Neutrophil (primary cell): Measurements from ENCODE around the gene VPS8.

Experiments used
- H3K27ac ChIP-seq: fragments of 200-600 bp; sonication (generic); 2 replicates; pipeline ENCODE4 v1.5.1; 2016; ENCODE audit warnings: mild to moderate bottlenecking, moderate library complexity
- H3K27me3 ChIP-seq: fragments of 200-600 bp; sonication (generic); 2 replicates; pipeline ENCODE4 v1.6.0; 2016; ENCODE audit warnings: mild to moderate bottlenecking
- H3K36me3 ChIP-seq: fragments of 200-600 bp; sonication (generic); 2 replicates; pipeline ENCODE4 v1.5.1; 2017
- H3K4me1 ChIP-seq, 2 experiments: fragments of 200-600 bp in 1 of 2; sonication (generic) in 1 of 2; 1 replicate in 1 of 2; 2 replicates in 1 of 2; pipeline versions ENCODE4 v1.5.1 to v1.6.1; 2013 to 2016; ENCODE audit warnings: low read depth in 1 of 2, low read length in 1 of 2, mild to moderate bottlenecking in 1 of 2, moderate library complexity in 1 of 2; ENCODE audit not compliant: control insufficient read depth in 1 of 2, insufficient read depth in 1 of 2
- H3K4me3 ChIP-seq, 2 experiments: fragments of 200-600 bp in 1 of 2; sonication (generic) in 1 of 2; 1 replicate in 1 of 2; 2 replicates in 1 of 2; pipeline ENCODE4 v1.5.1; 2013 to 2016; ENCODE audit warnings: low read depth in 1 of 2, low read length in 1 of 2, mild to moderate bottlenecking in 1 of 2, moderate library complexity in 1 of 2
- H3K9me3 ChIP-seq: fragments of 200-600 bp; sonication (generic); 2 replicates; pipeline ENCODE4 v1.5.1; 2016
- CTCF ChIP-seq: fragments of 200-600 bp; sonication (generic); IDR thresholded peaks from 2 replicates; pipeline ENCODE4 v1.5.1; 2016; ENCODE audit warnings: antibody characterized with exemption

Gene VPS8

GRCh38 chr3:184932777-184933176 lies 120.8 kb downstream of the VPS8 start:
- no peaks in the 10 kb centered on the region for H3K9me3 ChIP-seq
- no peak for TF ChIP-seq CTCF
- no peaks in the 10 kb centered on the region for H3K27me3 ChIP-seq
- peaks cover 98% of the 10 kb centered on the region for H3K36me3 ChIP-seq
- H3K4me1 ChIP-seq, result no peaks in the 10 kb centered on the region
- H3K4me3 ChIP-seq, result no peak overlapping the region
- no peak overlapping the region for H3K27ac ChIP-seq

- Histone ChIP-seq H3K4me1 (no peaks in the 10 kb centered on the region), H3K27me3 (no peaks in the 10 kb centered on the region), H3K27ac (no peak overlapping the region), H3K4me3 (no peak overlapping the region), H3K36me3 (peaks cover 88% of the 10 kb centered on the region), H3K9me3 (no peaks in the 10 kb centered on the region)
- no peak for TF ChIP-seq CTCF
Measured at GRCh38 chr3:184937611-184938010, 125.6 kb downstream of the VPS8 start.

- Histone ChIP-seq H3K4me3 (no peak overlapping the region), H3K27me3 (no peaks in the 10 kb centered on the region), H3K4me1 (no peaks in the 10 kb centered on the region), H3K9me3 (no peaks in the 10 kb centered on the region), H3K27ac (no peak overlapping the region), H3K36me3 (peaks cover 88% of the 10 kb centered on the region)
- no peak for TF ChIP-seq CTCF
Measured at GRCh38 chr3:184941408-184941807, 129.4 kb downstream of the VPS8 start.

- Histone ChIP-seq H3K4me1 (no peaks in the 10 kb centered on the region), H3K4me3 (no peak overlapping the region), H3K36me3 (peaks cover 83% of the 10 kb centered on the region), H3K9me3 (no peaks in the 10 kb centered on the region), H3K27me3 (no peaks in the 10 kb centered on the region), H3K27ac (no peak overlapping the region)
- TF ChIP-seq CTCF, result no peak
Measured at GRCh38 chr3:184942735-184943134, 130.8 kb downstream of the VPS8 start.

- no peak for TF ChIP-seq CTCF
- Histone ChIP-seq H3K27me3 (no peaks in the 10 kb centered on the region), H3K36me3 (peaks cover 78% of the 10 kb centered on the region), H3K27ac (no peak overlapping the region), H3K4me3 (no peak overlapping the region), H3K4me1 (no peaks in the 10 kb centered on the region), H3K9me3 (no peaks in the 10 kb centered on the region)
Measured at GRCh38 chr3:184944241-184944640, 132.3 kb downstream of the VPS8 start.
